ENCODE data around the gene TCEANC2.

The TCEANC2 gene

GRCh38 chr1:54136963-54137533 lies 83.6 kb downstream of the TCEANC2 start:
- DNase-seq (ENCODE audit: low read depth): no peak

GRCh38 chr1:54137534-54138061 lies 84.2 kb downstream of the TCEANC2 start:
- DNase-seq (ENCODE audit: low read depth): no peak

- DNase-seq (ENCODE audit: low read depth): no peak
These were observed 85.6 kb downstream of the TCEANC2 start for GRCh38 chr1:54138994-54139393.

- DNase-seq (ENCODE audit: low read depth): no peak
These were observed 86.3 kb downstream of the TCEANC2 start for GRCh38 chr1:54139711-54140110.

GRCh38 chr1:54142146-54142900 lies 88.9 kb downstream of the TCEANC2 start:
- DNase-seq (ENCODE audit: low read depth): no peak

- no peak for DNase-seq (ENCODE audit: low read depth)
These were observed 91.0 kb downstream of the TCEANC2 start for GRCh38 chr1:54144366-54144765.

- no peak for DNase-seq (ENCODE audit: low read depth)
These were observed 96.3 kb downstream of the TCEANC2 start for GRCh38 chr1:54149734-54150133.

GRCh38 chr1:54151013-54151412 lies 97.6 kb downstream of the TCEANC2 start:
- no peak for DNase-seq (ENCODE audit: low read depth)

GRCh38 chr1:54152696-54153095 lies 99.3 kb downstream of the TCEANC2 start, which contains the start of gene CDCP2:
TSS of gene CDCP2 (minus strand) at chr1:54153000. CDS start at chr1:54152922, 78 bp downstream.
- no peak for DNase-seq (ENCODE audit: low read depth)

- DNase-seq (ENCODE audit: low read depth): no peak
These were observed 100.4 kb downstream of the TCEANC2 start for GRCh38 chr1:54153535-54154439.
